ENCODE measurements around the gene TJP3.

Gene TJP3

DNA sequence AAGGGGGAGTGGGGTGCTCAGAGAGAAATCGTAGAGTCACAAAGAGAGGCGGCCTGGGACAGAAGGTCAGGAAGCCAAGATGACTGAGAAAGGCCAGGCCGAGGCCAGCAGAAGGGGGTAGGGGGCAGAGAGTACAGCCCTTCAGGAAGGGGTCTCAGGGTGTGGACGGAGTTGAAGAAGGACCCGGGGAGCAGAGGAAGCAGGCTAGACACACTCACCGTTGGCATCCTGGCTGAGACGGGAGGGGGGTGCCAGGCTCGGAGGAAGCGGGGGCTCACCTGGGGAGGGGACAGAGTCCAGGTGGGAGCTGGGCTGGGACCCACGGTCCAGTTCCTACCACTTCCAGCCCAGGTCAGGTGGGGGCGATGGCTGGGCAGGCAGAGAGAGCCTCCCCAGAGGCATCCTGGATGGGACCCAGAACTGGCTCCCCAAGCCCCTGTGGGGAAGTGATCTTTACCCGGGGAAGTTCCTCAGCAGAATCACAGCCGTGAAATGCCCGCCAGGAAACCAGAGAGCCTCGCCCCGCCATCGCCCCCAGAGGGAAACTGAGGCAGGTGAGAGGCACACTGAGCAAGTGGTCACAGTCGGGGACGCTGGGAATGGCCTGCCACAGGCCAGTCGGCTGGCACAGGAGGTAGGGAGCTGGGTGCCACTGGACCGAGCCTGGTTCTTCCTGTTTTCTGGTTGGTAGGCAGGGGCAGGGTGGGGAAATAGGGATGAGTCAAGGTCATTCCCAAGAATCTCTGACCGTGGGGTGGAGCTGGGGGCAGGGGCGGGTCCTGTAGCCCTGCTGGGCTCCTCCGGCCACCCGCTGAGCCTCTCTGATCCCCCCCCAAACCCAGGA is 76.6 kb downstream of the TJP3 start:
- H3K9me3 ChIP-seq (ENCODE audit: control insufficient read depth in 1 of 2, low read length in 2 of 2): peaks cover 12 to 25% of the 10 kb centered on the region in 2 donors
- peaks cover 0 to 14% of the 10 kb centered on the region in 2 donors for H3K4me1 ChIP-seq (ENCODE audit: control insufficient read depth in 1 of 2, insufficient read depth in 2 of 2, low read length in 2 of 2)
- H3K27me3 ChIP-seq (ENCODE audit: low read depth, low read length): no peaks in the 10 kb centered on the region
- no peaks in the 10 kb centered on the region for H3K36me3 ChIP-seq (ENCODE audit: control insufficient read depth in 1 of 2, insufficient read depth in 2 of 2, low read length in 2 of 2)
- H3K4me3 ChIP-seq (ENCODE audit: low read depth in 1 of 2, low read length in 2 of 2): peak overlapping the region in 1 of 2 donors; percentile 48
- no peak overlapping the region for H3K27ac ChIP-seq (ENCODE audit: low read length)

DNA sequence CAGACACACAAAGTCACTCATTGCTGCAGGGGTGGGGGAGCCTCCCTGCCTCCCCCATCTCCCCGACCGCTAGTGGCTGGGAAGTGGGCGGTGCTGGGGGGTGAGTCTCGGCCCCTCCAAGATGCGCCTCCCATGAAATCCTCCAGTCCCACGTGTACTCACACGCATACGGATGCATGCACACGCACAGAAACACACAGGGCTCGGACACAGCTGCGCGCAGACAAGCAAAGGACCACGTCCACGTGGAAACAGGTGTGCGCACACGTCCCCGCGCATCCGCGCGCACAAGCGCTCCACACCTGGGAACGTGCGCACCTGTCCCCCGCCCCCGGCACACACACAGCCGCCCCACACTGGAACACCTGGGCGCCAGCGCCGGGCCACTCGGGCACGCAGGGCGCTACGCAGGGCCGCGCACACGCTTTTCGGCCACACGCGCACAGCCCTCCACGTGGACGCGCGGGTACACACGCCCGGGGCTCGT is 77.3 kb downstream of the TJP3 start:
- Histone ChIP-seq H3K27ac (ENCODE audit: low read length) (no peak overlapping the region), H3K9me3 (ENCODE audit: control insufficient read depth in 1 of 2, low read length in 2 of 2) (peaks cover 12 to 25% of the 10 kb centered on the region in 2 donors), H3K36me3 (ENCODE audit: control insufficient read depth in 1 of 2, insufficient read depth in 2 of 2, low read length in 2 of 2) (no peaks in the 10 kb centered on the region), H3K27me3 (ENCODE audit: low read depth, low read length) (no peaks in the 10 kb centered on the region), H3K4me1 (ENCODE audit: control insufficient read depth in 1 of 2, insufficient read depth in 2 of 2, low read length in 2 of 2) (peaks cover 0 to 14% of the 10 kb centered on the region in 2 donors), H3K4me3 (ENCODE audit: low read depth in 1 of 2, low read length in 2 of 2) (peak overlapping the region in 1 of 2 donors; percentile 48)

DNA sequence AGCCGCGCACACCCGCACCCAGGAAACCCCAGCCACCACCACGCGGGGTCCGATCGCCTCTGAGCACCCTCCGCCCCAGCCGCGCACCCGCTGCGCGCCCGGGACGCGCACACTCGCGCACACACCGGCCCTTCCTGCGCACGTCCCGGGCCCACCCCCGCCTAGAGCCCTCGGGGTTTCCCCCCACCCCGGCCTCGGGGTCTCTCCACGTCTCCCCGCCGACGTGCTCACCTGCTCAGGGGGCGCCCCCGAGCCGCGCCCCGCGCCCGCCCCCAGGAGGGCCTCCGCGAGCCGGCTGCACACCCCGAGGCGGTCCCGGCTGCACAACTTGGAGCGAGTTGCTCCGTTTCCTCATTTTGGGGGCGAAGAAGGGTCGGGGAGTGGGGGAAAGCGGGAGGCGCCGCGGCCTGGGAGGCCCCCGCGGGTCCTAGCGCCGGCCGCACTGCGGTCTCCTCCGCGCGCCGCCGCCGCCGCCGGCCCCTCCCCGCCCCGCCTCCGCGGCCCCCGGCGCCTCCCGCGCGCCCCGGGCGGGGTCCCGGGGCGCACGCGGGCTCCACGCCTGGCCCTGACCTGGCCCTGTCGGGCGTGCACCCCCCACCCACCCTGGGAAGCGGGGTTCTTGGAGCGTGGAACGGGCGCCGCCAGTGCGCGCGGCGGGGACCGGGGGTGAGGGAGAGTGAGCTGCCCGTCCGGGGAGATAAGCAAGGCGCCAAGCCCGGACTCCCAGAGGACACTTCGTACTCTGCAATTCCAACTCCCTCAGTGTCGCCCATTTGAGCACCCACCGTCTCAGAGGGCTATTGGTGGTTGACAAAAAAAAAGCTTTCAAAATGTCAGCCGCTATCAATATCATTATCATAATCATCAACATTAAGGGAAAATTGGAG is 78.0 kb downstream of the TJP3 start, which contains the start of gene MATK:
TSS of gene MATK (minus strand) at position 444 of the 887 bp plus-strand sequence. CDS start 1,246 bp downstream, outside the sequence.
- peaks cover 0 to 14% of the 10 kb centered on the region in 2 donors for H3K4me1 ChIP-seq (ENCODE audit: control insufficient read depth in 1 of 2, insufficient read depth in 2 of 2, low read length in 2 of 2)
- H3K27me3 ChIP-seq (ENCODE audit: low read depth, low read length): no peaks in the 10 kb centered on the region
- H3K9me3 ChIP-seq (ENCODE audit: control insufficient read depth in 1 of 2, low read length in 2 of 2): peaks cover 12 to 19% of the 10 kb centered on the region in 2 donors
- peak within 1 kb of the TSS in 1 of 2 donors; percentile 48 for H3K4me3 ChIP-seq (ENCODE audit: low read depth in 1 of 2, low read length in 2 of 2)
- H3K27ac ChIP-seq (ENCODE audit: low read length): no peak within 1 kb of the TSS
- no peaks in the 10 kb centered on the region for H3K36me3 ChIP-seq (ENCODE audit: control insufficient read depth in 1 of 2, insufficient read depth in 2 of 2, low read length in 2 of 2)

GRCh38 chr19:3788996-3789778 is 81.0 kb downstream of the TJP3 start:
- no peak overlapping the region for H3K27ac ChIP-seq (ENCODE audit: low read length)

GRCh38 chr19:3790209-3790734 is 82.1 kb downstream of the TJP3 start:
- no peaks in the 10 kb centered on the region for H3K9me3 ChIP-seq (ENCODE audit: control insufficient read depth in 1 of 2, low read length in 2 of 2)
- no peak overlapping the region for H3K4me3 ChIP-seq (ENCODE audit: low read depth in 1 of 2, low read length in 2 of 2)
- H3K4me1 ChIP-seq (ENCODE audit: control insufficient read depth in 1 of 2, insufficient read depth in 2 of 2, low read length in 2 of 2): peaks cover 0 to 9% of the 10 kb centered on the region in 2 donors
- no peaks in the 10 kb centered on the region for H3K27me3 ChIP-seq (ENCODE audit: low read depth, low read length)
- H3K27ac ChIP-seq (ENCODE audit: low read length): no peak overlapping the region
- no peaks in the 10 kb centered on the region for H3K36me3 ChIP-seq (ENCODE audit: control insufficient read depth in 1 of 2, insufficient read depth in 2 of 2, low read length in 2 of 2)

More at GRCh38 chr19:3788996-3789778, 81.0 kb downstream of the TJP3 start:
- H3K4me1 ChIP-seq (ENCODE audit: control insufficient read depth in 1 of 2, insufficient read depth in 2 of 2, low read length in 2 of 2): peaks cover 0 to 14% of the 10 kb centered on the region in 2 donors
- no peaks in the 10 kb centered on the region for H3K36me3 ChIP-seq (ENCODE audit: control insufficient read depth in 1 of 2, insufficient read depth in 2 of 2, low read length in 2 of 2)
- H3K9me3 ChIP-seq (ENCODE audit: control insufficient read depth in 1 of 2, low read length in 2 of 2): no peaks in the 10 kb centered on the region
- H3K27me3 ChIP-seq (ENCODE audit: low read depth, low read length): no peaks in the 10 kb centered on the region
- H3K4me3 ChIP-seq (ENCODE audit: low read depth in 1 of 2, low read length in 2 of 2): no peak overlapping the region

DNA sequence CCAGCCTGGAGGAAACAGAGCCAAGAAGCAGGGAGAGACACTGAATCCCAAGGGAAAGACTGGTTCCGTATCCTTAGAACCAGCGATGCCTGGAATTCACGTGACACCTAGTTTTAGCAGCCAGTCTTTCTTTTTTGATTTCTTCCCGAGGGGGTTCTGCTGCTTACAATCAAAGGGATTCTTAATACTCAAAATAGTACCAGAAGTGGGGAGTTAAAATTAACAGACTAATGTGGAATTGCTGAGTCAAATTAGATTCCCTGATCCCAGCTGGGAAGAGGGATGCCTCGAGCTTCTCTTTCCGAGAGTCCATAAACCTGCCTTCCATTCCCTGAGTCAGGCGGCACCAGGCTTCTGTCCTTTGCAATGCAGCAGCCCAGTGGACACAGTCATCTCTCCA is 82.8 kb downstream of the TJP3 start:
- no peaks in the 10 kb centered on the region for H3K27me3 ChIP-seq (ENCODE audit: low read depth, low read length)
- H3K27ac ChIP-seq (ENCODE audit: low read length): no peak overlapping the region
- peaks cover 0 to 3% of the 10 kb centered on the region in 2 donors for H3K4me1 ChIP-seq (ENCODE audit: control insufficient read depth in 1 of 2, insufficient read depth in 2 of 2, low read length in 2 of 2)
- H3K36me3 ChIP-seq (ENCODE audit: control insufficient read depth in 1 of 2, insufficient read depth in 2 of 2, low read length in 2 of 2): no peaks in the 10 kb centered on the region
- H3K4me3 ChIP-seq (ENCODE audit: low read depth in 1 of 2, low read length in 2 of 2): no peak overlapping the region
- H3K9me3 ChIP-seq (ENCODE audit: control insufficient read depth in 1 of 2, low read length in 2 of 2): no peaks in the 10 kb centered on the region

GRCh38 chr19:3792114-3792513 is 83.9 kb downstream of the TJP3 start:
- no peaks in the 10 kb centered on the region for H3K36me3 ChIP-seq (ENCODE audit: control insufficient read depth in 1 of 2, insufficient read depth in 2 of 2, low read length in 2 of 2)
- H3K4me3 ChIP-seq (ENCODE audit: low read depth in 1 of 2, low read length in 2 of 2): no peak overlapping the region
- no peaks in the 10 kb centered on the region for H3K4me1 ChIP-seq (ENCODE audit: control insufficient read depth in 1 of 2, insufficient read depth in 2 of 2, low read length in 2 of 2)
- peaks cover 0 to 5% of the 10 kb centered on the region in 2 donors for H3K9me3 ChIP-seq (ENCODE audit: control insufficient read depth in 1 of 2, low read length in 2 of 2)
- no peak overlapping the region for H3K27ac ChIP-seq (ENCODE audit: low read length)
- H3K27me3 ChIP-seq (ENCODE audit: low read depth, low read length): no peaks in the 10 kb centered on the region

DNA sequence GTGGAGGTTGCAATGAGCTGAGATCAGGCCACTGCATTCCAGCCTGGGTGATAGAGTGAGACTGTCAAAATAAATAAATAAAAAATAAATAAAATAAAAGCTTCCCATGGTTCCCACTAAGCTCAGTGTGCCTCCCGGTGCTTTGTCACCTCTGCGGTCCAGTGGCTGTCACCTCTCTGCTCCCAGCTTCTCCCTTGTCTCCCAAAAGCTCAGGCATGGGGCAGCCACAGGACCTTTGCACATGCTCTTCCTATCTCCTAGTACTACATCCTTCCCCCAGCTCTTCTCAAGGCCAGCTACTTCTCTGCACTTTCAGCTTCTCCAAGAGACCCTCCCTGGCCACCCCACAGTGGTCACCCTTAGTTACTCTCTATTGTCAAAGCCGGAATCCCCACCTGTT is 85.6 kb downstream of the TJP3 start:
- Histone ChIP-seq H3K27ac (ENCODE audit: low read length) (no peak overlapping the region), H3K27me3 (ENCODE audit: low read depth, low read length) (no peaks in the 10 kb centered on the region), H3K4me1 (ENCODE audit: control insufficient read depth in 1 of 2, insufficient read depth in 2 of 2, low read length in 2 of 2) (no peaks in the 10 kb centered on the region), H3K36me3 (ENCODE audit: control insufficient read depth in 1 of 2, insufficient read depth in 2 of 2, low read length in 2 of 2) (no peaks in the 10 kb centered on the region), H3K9me3 (ENCODE audit: control insufficient read depth in 1 of 2, low read length in 2 of 2) (peaks cover 0 to 5% of the 10 kb centered on the region in 2 donors), H3K4me3 (ENCODE audit: low read depth in 1 of 2, low read length in 2 of 2) (no peak overlapping the region)

- Histone ChIP-seq H3K36me3 (ENCODE audit: control insufficient read depth in 1 of 2, insufficient read depth in 2 of 2, low read length in 2 of 2) (no peaks in the 10 kb centered on the region), H3K4me1 (ENCODE audit: control insufficient read depth in 1 of 2, insufficient read depth in 2 of 2, low read length in 2 of 2) (peaks cover 0 to 6% of the 10 kb centered on the region in 2 donors), H3K4me3 (ENCODE audit: low read depth in 1 of 2, low read length in 2 of 2) (no peak overlapping the region), H3K27ac (ENCODE audit: low read length) (no peak overlapping the region), H3K27me3 (ENCODE audit: low read depth, low read length) (peaks cover 9% of the 10 kb centered on the region), H3K9me3 (ENCODE audit: control insufficient read depth in 1 of 2, low read length in 2 of 2) (peaks cover 0 to 5% of the 10 kb centered on the region in 2 donors)
These were observed 88.2 kb downstream of the TJP3 start for GRCh38 chr19:3796358-3796757.

- no peak overlapping the region for H3K4me3 ChIP-seq (ENCODE audit: low read depth in 1 of 2, low read length in 2 of 2)
- H3K36me3 ChIP-seq (ENCODE audit: control insufficient read depth in 1 of 2, insufficient read depth in 2 of 2, low read length in 2 of 2): no peaks in the 10 kb centered on the region
These were observed 90.0 kb downstream of the TJP3 start for GRCh38 chr19:3798137-3798536.

More at GRCh38 chr19:3798137-3798536, 90.0 kb downstream of the TJP3 start:
- H3K9me3 ChIP-seq (ENCODE audit: control insufficient read depth in 1 of 2, low read length in 2 of 2): peaks cover 0 to 5% of the 10 kb centered on the region in 2 donors
- H3K27ac ChIP-seq (ENCODE audit: low read length): no peak overlapping the region
- peaks cover 11% of the 10 kb centered on the region for H3K27me3 ChIP-seq (ENCODE audit: low read depth, low read length)
- H3K4me1 ChIP-seq (ENCODE audit: control insufficient read depth in 1 of 2, insufficient read depth in 2 of 2, low read length in 2 of 2): peaks cover 0 to 12% of the 10 kb centered on the region in 2 donors
